ENCODE results near the gene MVK. TPM values are rescaled to one million over a fixed set of nuclear protein-coding genes. Genes with fewer than 3 reads are reported as not detected.

Gene MVK
- 40.0 TPM for total RNA-seq
- 48.1 TPM for polyA plus RNA-seq (ENCODE audit: insufficient read depth, low read depth, low replicate concordance)
- long read RNA-seq, donor 1, partial matches to known transcripts = 0 of 1 reads
- long read RNA-seq, donor 1, other reads (novel, unspliced or antisense) = 0 of 1 reads
- long read RNA-seq, donor 2, full-length matches to known transcripts = 4 of 4 reads
- long read RNA-seq, donor 2, partial matches to known transcripts = 0 of 4 reads
- long read RNA-seq, donor 2, other reads (novel, unspliced or antisense) = 0 of 4 reads
- long read RNA-seq, donor 3, transcript MVK-201 (11 exons, 1,956 nt) = major isoform, 6 of 49 reads
- long read RNA-seq, donor 3, partial matches to known transcripts = 23 of 49 reads
- long read RNA-seq, donor 3, other reads (novel, unspliced or antisense) = 20 of 49 reads
- long read RNA-seq, donor 4, full-length matches to known transcripts = 9 of 9 reads
- long read RNA-seq, donor 4, partial matches to known transcripts = 0 of 9 reads
- long read RNA-seq, donor 4, other reads (novel, unspliced or antisense) = 0 of 9 reads
- long read RNA-seq, donor 5 = 0 reads
- long read RNA-seq, donor 6, full-length matches to known transcripts = 2 of 2 reads
- long read RNA-seq, donor 6, partial matches to known transcripts = 0 of 2 reads
- long read RNA-seq, donor 6, other reads (novel, unspliced or antisense) = 0 of 2 reads
- long read RNA-seq, donor 7, transcript MVK-201 (11 exons, 1,956 nt) = major isoform, 34 of 61 reads
- long read RNA-seq, donor 7, partial matches to known transcripts = 8 of 61 reads
- long read RNA-seq, donor 7, other reads (novel, unspliced or antisense) = 14 of 61 reads
- long read RNA-seq, donor 8, transcript MVK-201 (11 exons, 1,956 nt) = major isoform, 7 of 7 reads
- long read RNA-seq, donor 8, partial matches to known transcripts = 0 of 7 reads
- long read RNA-seq, donor 8, other reads (novel, unspliced or antisense) = 0 of 7 reads
- long read RNA-seq, donor 9, full-length matches to known transcripts = 6 of 6 reads
- long read RNA-seq, donor 9, partial matches to known transcripts = 0 of 6 reads
- long read RNA-seq, donor 9, other reads (novel, unspliced or antisense) = 0 of 6 reads
- long read RNA-seq, donor 10, partial matches to known transcripts = 0 of 2 reads
- long read RNA-seq, donor 10, other reads (novel, unspliced or antisense) = 0 of 2 reads

DNA sequence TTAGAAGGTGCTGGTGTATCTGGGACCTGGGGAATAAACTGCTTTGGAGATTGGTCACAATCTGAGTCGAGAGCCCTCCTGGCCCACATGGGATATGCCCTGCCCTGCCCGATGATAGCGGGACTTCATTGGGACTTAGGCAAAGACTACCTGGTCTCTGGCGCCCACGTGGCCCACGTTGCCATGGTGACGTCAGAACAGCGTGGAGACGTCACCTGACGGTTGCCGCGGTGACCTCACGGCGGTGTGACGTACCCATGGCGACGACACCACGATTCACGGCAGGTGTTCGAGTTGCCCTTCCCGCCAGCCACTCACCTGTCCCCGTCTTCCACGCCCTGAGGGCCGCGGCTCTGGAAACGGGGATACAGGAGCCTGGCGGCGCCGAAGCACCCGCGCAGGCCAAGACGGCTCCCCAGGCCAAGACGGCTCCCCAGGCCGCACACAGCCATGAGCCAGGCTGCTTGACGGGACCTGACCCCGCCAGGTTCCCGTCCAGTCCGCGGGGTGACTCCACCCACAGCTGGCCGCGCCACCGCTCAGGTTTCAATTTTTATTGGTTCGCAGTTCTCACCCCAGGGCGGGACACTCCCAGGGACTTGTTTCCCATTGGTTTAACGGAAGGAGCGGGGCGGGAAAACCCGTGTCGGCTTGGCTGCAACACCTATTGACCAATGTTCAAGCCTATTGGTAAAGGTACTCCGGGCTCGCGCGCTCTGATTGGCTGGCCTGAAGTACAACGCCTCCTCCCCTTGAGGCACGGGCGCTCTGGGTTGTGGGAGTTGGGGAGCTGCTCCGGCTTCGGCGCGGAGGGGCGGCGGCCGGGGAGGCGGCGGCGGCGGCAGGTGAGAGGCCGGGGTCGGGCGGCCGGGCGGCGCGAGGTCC lies at the start of gene MVK, which contains the start of gene MMAB:
Gene MVK (plus strand): TSS at position 766 of the 885 bp plus-strand sequence. CDS start 1,029 bp downstream, outside the sequence.
Gene MMAB (minus strand): TSS at position 476 of the 885 bp plus-strand sequence. CDS start 24 bp downstream, at position 452.
- Histone ChIP-seq H3K4me1 (ENCODE audit: control insufficient read depth in 2 of 3, insufficient read depth in 2 of 3, low read depth in 1 of 3, low read length in 3 of 3) (peaks cover 3 to 17% (median 13%) of the 10 kb centered on the region in 3 donors), H3K27ac (ENCODE audit: low read depth in 2 of 2, low read length in 2 of 2) (peak within 1 kb of the TSS; percentile 92), H3K36me3 (ENCODE audit: control insufficient read depth in 2 of 3, insufficient read depth in 3 of 3, low read length in 3 of 3) (peaks cover 0 to 16% (median 11%) of the 10 kb centered on the region in 3 donors), H3K9me3 (ENCODE audit: control insufficient read depth in 2 of 3, insufficient read depth in 1 of 3, low read length in 3 of 3) (no peaks in the 10 kb centered on the region), H3K4me3 (ENCODE audit: low read length in 3 of 3) (peak within 1 kb of the TSS; percentile 88 to 97 (median 97)), H3K9ac (ENCODE audit: low read length in 3 of 3) (peak within 1 kb of the TSS; percentile 74 to 89 (median 82)), H3K27me3 (ENCODE audit: control insufficient read depth, insufficient read depth, low read length) (no peaks in the 10 kb centered on the region)
- DNase-seq (peak; percentile 99 to 100 (median 100)), FAIRE-seq (peak; percentile 89)
- intact Hi-C loops (cut with DNase I) = no loop called here
- TF ChIP-seq, protein P1, sequence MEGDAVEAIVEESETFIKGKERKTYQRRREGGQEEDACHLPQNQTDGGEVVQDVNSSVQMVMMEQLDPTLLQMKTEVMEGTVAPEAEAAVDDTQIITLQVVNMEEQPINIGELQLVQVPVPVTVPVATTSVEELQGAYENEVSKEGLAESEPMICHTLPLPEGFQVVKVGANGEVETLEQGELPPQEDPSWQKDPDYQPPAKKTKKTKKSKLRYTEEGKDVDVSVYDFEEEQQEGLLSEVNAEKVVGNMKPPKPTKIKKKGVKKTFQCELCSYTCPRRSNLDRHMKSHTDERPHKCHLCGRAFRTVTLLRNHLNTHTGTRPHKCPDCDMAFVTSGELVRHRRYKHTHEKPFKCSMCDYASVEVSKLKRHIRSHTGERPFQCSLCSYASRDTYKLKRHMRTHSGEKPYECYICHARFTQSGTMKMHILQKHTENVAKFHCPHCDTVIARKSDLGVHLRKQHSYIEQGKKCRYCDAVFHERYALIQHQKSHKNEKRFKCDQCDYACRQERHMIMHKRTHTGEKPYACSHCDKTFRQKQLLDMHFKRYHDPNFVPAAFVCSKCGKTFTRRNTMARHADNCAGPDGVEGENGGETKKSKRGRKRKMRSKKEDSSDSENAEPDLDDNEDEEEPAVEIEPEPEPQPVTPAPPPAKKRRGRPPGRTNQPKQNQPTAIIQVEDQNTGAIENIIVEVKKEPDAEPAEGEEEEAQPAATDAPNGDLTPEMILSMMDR (IDR thresholded peaks at IDR 0.05; ENCODE audit: borderline replicate concordance, extremely low read depth, insufficient read depth) = no peak

DNA sequence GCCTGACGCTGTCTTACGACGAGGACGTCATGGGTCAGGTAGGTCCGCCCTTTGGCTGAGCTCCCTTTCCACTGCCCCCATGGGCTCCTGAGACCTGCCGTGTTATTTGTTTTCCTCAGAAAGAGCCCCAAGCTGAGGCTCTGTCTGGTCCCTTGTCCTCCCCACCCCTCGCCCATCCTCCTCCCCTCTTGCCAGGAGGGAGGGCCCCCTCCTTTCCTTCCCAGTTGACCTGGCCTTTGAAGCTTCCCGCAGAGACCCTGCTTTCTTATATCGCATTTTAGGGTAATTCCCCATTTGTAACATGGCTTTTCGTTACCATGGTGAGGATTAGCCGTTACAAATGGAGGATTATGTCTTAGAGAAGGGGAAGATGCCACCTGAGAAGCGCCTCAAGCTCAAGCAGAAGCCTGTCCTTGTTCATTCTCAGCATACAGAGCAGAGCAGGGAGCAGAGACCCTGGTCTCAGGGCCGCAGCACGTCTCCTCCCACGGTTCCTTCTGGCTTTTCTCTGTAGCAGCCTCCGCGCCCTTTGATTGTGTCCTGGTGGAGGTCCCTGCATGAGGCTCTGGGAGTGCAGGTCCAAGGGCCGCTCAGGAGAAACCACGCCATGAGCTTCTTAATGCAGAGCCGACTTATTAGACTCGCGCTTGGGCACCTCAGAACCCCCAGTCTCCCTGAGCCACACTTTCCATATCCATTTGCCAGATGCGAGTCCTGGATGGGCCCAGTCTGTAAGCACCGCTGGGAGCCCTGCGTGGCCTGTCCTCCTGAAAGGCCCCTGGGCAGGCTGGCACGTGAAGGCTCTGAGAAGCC lies 48.9 kb upstream of the MVK start:
- intact Hi-C loops (cut with DNase I) = loop anchor here (10.0 kb wide), 1 partner anchor 250 kb away; no protein-coding TSS in a partner anchor
- Histone ChIP-seq H3K27ac (ENCODE audit: low read depth in 2 of 2, low read length in 2 of 2) (no peak overlapping the region), H3K4me3 (ENCODE audit: low read length in 3 of 3) (no peak overlapping the region), H3K27me3 (ENCODE audit: control insufficient read depth, insufficient read depth, low read length) (no peaks in the 10 kb centered on the region), H3K4me1 (ENCODE audit: control insufficient read depth in 2 of 3, insufficient read depth in 2 of 3, low read depth in 1 of 3, low read length in 3 of 3) (no peaks in the 10 kb centered on the region), H3K9ac (ENCODE audit: low read length in 3 of 3) (no peak overlapping the region), H3K36me3 (ENCODE audit: control insufficient read depth in 2 of 3, insufficient read depth in 3 of 3, low read length in 3 of 3) (peaks cover 0 to 60% (median 52%) of the 10 kb centered on the region in 3 donors), H3K9me3 (ENCODE audit: control insufficient read depth in 2 of 3, insufficient read depth in 1 of 3, low read length in 3 of 3) (no peaks in the 10 kb centered on the region)
- no peak for FAIRE-seq
- TF ChIP-seq, protein P1 (IDR thresholded peaks at IDR 0.05; ENCODE audit: borderline replicate concordance, extremely low read depth, insufficient read depth) = no peak
- no peak for DNase-seq
